ENCODE data around the gene LAMC2. TPM values are rescaled to one million over a fixed set of nuclear protein-coding genes. Genes with fewer than 3 reads are reported as not detected.

LAMC2 gene
- total RNA-seq, 1 donor from 2014 or later, result not detected

DNA sequence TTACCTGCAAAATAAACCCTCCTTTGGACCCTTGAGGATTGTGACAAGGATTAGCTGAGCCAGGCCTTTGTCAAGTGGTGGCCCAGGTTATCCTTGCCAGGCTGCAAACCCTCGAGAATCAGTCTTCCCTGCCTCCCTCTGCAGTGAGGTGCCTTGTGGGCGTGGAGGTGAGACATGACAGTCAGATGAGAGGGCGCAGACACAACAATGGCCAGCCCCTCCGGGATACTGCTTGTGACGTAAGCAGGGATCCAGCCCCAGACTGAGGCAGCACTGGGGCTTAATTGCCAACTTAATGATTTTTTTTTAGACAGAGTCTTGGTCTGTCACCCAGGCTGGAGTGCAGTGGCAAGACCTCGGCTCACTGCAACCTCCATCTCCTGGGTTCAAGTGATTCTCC, 104.6 kb downstream of the LAMC2 start:
- DNase-seq (no peak), ATAC-seq (ENCODE audit: low read depth) (no peak)
- ChIA-PET POLR2A (no interaction called here), CTCF (interaction anchor here (1.1 kb wide), 1 partner anchor 16 kb away, joined by 3 read pairs; no protein-coding TSS in a partner anchor)
- Mint-ChIP-seq H3K27me3 (peaks cover 11% of the 10 kb centered on the region), H3K9me3 (no peaks in the 10 kb centered on the region), H3K4me3 (no peak overlapping the region), H3K4me1 (no peaks in the 10 kb centered on the region), H3K36me3 (ENCODE audit: low read depth) (no peaks in the 10 kb centered on the region), H3K27ac (no peak overlapping the region)
- TF ChIP-seq, protein P1, sequence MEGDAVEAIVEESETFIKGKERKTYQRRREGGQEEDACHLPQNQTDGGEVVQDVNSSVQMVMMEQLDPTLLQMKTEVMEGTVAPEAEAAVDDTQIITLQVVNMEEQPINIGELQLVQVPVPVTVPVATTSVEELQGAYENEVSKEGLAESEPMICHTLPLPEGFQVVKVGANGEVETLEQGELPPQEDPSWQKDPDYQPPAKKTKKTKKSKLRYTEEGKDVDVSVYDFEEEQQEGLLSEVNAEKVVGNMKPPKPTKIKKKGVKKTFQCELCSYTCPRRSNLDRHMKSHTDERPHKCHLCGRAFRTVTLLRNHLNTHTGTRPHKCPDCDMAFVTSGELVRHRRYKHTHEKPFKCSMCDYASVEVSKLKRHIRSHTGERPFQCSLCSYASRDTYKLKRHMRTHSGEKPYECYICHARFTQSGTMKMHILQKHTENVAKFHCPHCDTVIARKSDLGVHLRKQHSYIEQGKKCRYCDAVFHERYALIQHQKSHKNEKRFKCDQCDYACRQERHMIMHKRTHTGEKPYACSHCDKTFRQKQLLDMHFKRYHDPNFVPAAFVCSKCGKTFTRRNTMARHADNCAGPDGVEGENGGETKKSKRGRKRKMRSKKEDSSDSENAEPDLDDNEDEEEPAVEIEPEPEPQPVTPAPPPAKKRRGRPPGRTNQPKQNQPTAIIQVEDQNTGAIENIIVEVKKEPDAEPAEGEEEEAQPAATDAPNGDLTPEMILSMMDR (IDR thresholded peaks at IDR 0.05), result no peak
- intact Hi-C loops (cut with micrococcal nuclease), result no loop called here

- H3K9me3 Mint-ChIP-seq, result no peaks in the 10 kb centered on the region
- POLR2A ChIA-PET, result no interaction called here
- no peaks in the 10 kb centered on the region for H3K4me1 Mint-ChIP-seq
- H3K36me3 Mint-ChIP-seq (ENCODE audit: low read depth), result no peaks in the 10 kb centered on the region
- no peak overlapping the region for H3K27ac Mint-ChIP-seq
- intact Hi-C loops (cut with micrococcal nuclease), result no loop called here
- CTCF ChIA-PET, result interaction anchor here (0.5 to 1.1 kb wide), 2 partner anchors 15 to 1400 kb away, joined by 3 read pairs; no protein-coding TSS in a partner anchor
- ATAC-seq (ENCODE audit: low read depth), result no peak
- H3K27me3 Mint-ChIP-seq, result peaks cover 11% of the 10 kb centered on the region
- no peak for DNase-seq
- TF ChIP-seq, protein P1 (IDR thresholded peaks at IDR 0.05), result no peak
- no peak overlapping the region for H3K4me3 Mint-ChIP-seq
These were observed 105.2 kb downstream of the LAMC2 start for GRCh38 chr1:183291216-183291762.

GRCh38 chr1:183291802-183292514, 105.9 kb downstream of the LAMC2 start:
- intact Hi-C loops (cut with micrococcal nuclease), result no loop called here
- no peaks in the 10 kb centered on the region for H3K9me3 Mint-ChIP-seq
- H3K4me3 Mint-ChIP-seq, result no peak overlapping the region
- no peaks in the 10 kb centered on the region for H3K4me1 Mint-ChIP-seq
- no peaks in the 10 kb centered on the region for H3K36me3 Mint-ChIP-seq (ENCODE audit: low read depth)
- H3K27ac Mint-ChIP-seq, result no peak overlapping the region
- TF ChIP-seq, protein P1 (IDR thresholded peaks at IDR 0.05), result no peak
- ChIA-PET CTCF (interaction anchor here (0.5 kb wide), 1 partner anchor 1400 kb away, joined by 3 read pairs; no protein-coding TSS in a partner anchor), POLR2A (no interaction called here)
- ATAC-seq (ENCODE audit: low read depth), result no peak
- DNase-seq, result no peak
- peaks cover 10% of the 10 kb centered on the region for H3K27me3 Mint-ChIP-seq

DNA sequence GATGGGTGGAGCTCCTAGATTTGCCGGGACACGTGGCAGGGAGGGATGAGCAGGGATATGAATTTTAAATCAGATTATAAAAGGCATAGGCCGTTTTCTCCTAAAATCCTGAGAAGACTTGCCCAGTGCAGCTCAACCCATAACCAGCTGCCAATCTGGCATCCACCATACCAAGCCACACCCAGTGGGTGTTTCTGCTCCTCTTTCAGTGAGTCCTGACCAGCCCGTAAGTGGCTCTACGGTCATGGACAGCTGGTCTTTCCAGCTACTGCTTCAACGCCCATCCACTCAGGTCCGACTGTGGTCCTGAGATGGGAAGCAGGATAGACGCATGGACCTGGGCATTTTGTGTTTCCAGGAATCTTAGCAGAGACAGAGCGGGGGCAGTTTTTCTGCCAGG, 107.2 kb downstream of the LAMC2 start:
- Mint-ChIP-seq H3K4me3 (no peak overlapping the region), H3K36me3 (ENCODE audit: low read depth) (no peaks in the 10 kb centered on the region), H3K4me1 (no peaks in the 10 kb centered on the region), H3K27ac (no peak overlapping the region), H3K9me3 (no peaks in the 10 kb centered on the region), H3K27me3 (peaks cover 11% of the 10 kb centered on the region)
- TF ChIP-seq, protein P1 (IDR thresholded peaks at IDR 0.05), result no peak
- no peak for ATAC-seq (ENCODE audit: low read depth)
- intact Hi-C loops (cut with micrococcal nuclease), result no loop called here
- POLR2A ChIA-PET, result no interaction called here
- no peak for DNase-seq
- CTCF ChIA-PET, result no interaction called here

DNA sequence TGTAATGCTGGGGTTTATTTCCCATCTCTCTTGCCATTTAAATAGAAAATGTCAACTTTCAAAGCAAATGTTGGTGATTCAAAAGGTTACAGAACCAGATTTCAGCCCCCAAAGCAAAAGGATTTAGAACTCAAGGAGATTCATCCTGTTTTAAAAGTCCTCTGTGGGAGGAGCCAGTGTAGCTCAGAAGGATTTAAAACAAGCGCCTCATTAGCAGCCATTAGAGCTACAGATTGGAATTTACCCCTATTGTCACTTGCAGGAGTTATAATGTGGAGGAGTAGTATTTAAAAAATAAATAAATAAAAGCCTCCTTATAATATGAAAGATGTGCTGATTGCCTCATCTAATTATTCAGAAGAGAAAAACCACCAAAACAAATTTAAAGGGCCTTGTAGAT, 107.8 kb downstream of the LAMC2 start:
- no peak for ATAC-seq (ENCODE audit: low read depth)
- TF ChIP-seq, protein P1 (IDR thresholded peaks at IDR 0.05), result no peak
- Mint-ChIP-seq H3K36me3 (ENCODE audit: low read depth) (no peaks in the 10 kb centered on the region), H3K27ac (no peak overlapping the region), H3K4me1 (no peaks in the 10 kb centered on the region), H3K9me3 (peaks cover 3% of the 10 kb centered on the region), H3K27me3 (peaks cover 8% of the 10 kb centered on the region), H3K4me3 (no peak overlapping the region)
- ChIA-PET POLR2A (no interaction called here), CTCF (no interaction called here)
- no peak for DNase-seq
- intact Hi-C loops (cut with micrococcal nuclease), result no loop called here

Other genes with a start within 250 kb of the LAMC2 start
- not detected in 2 replicates for gene SHCBP1L, start 233.1 kb upstream of the LAMC2 start, total RNA-seq
- gene LAMC1, start 162.8 kb upstream of the LAMC2 start, total RNA-seq, result 31.1 and 31.8 TPM in 2 replicates
- not detected in 2 replicates for gene NMNAT2, start 232.1 kb downstream of the LAMC2 start, total RNA-seq

Data from activated B cell treated with CpG ODN at 0.5 μM for 24 hours (primary cell).